OCI-LY1 (cell line): ENCODE data around the gene RETREG2.

Source experiments
- CTCF ChIP-seq: fragments of 200-600 bp; sonication (generic), shearing (Covaris generic); IDR thresholded peaks from 2 replicates; pipeline ENCODE4 v1.5.1; 2017; ENCODE audit warnings: mild to moderate bottlenecking, antibody characterized with exemption, low read length, moderate library complexity, mixed read lengths
- EZH2 ChIP-seq: fragments of 200-600 bp; sonication (generic), shearing (Covaris generic); IDR thresholded peaks from 2 replicates; pipeline ENCODE4 v1.8.0; 2017; ENCODE audit warnings: borderline replicate concordance, mixed run types, mild to moderate bottlenecking, antibody characterized with exemption, low read length, moderate library complexity, mixed read lengths

- TF ChIP-seq CTCF (no peak), EZH2 (no peak)
Observed at GRCh38 chr2:219228041-219228910, 50.2 kb downstream of the RETREG2 start.
